AG10803 (cell line): ENCODE data around the gene HAVCR1.
"Not testable (repeated sequence)": the region's sequence is repeated elsewhere in the genome, so short reads cannot be mapped to it uniquely, and the experiment has no call there.

Experiments
- DNase-seq: peaks from one replicate; pipeline ENCODE4 v3.0.0; 2010; ENCODE audit warnings: low read depth
- H3K4me3 ChIP-seq: 2 replicates; pipeline ENCODE4 v1.5.1; 2011; ENCODE audit warnings: mild to moderate bottlenecking, low read length, control low read depth
- CTCF ChIP-seq: conservative IDR thresholded peaks from 2 replicates; pipeline ENCODE4 v1.5.1; 2011; ENCODE audit warnings: mild to moderate bottlenecking, low read length, control low read depth, inconsistent platforms

Gene HAVCR1

DNA sequence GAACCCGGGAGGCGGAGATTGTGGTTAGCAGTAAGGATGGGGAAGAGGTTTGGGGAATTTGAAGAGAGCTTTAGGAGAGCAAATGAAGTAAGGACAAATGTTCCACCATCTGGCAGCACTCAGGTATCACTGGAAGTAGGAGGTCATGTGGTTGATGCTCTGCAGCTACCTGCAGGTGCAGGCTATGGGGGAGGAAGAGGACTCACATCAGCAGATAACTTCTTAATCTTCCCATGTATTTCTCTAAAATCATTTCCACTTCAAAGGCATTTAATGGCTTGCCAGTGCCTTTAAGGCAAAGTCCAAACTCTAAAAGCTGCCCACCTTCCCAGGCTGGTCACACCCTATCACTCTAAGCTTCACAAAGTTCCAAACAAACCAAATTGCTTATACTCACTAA, 8.1 kb upstream of the HAVCR1 start:
- no peak overlapping the region for H3K4me3 ChIP-seq
- TF ChIP-seq CTCF: no peak
- no peak for DNase-seq

GRCh38 chr5:157066080-157066479, 7.2 kb upstream of the HAVCR1 start:
- DNase-seq: no peak
- H3K4me3 ChIP-seq: no peak overlapping the region
- TF ChIP-seq CTCF: no peak

- no peak for TF ChIP-seq CTCF
- no peak for DNase-seq
- H3K4me3 ChIP-seq: no peak overlapping the region
These were observed 5.0 kb upstream of the HAVCR1 start for GRCh38 chr5:157063776-157064430.

DNA sequence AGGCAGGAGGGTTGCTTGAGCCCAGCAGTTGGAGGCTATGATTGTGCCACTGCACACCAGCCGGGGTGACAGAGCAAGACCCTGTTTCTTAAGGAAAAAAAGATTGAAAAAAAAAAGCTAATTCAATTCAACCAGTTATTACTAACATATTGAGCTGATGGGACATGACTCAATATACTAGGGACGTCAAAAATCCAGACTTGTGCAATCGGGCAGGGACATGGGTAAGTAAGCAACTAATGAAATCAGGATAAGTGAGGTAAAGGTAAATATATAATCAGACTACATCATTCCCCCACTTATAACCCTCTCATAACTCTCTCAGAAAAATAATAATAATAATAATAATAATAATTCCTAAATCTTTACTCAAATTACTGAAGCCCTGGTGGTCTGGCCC, 975 bp upstream of the HAVCR1 start:
- no peak overlapping the region for H3K4me3 ChIP-seq
- DNase-seq: peak; percentile 36
- no peak for TF ChIP-seq CTCF

GRCh38 chr5:157057459-157058370, 1.2 kb downstream of the HAVCR1 start:
- TF ChIP-seq CTCF: no peak
- no peak for DNase-seq
- H3K4me3 ChIP-seq: no peak overlapping the region

GRCh38 chr5:157056848-157057247, 2.1 kb downstream of the HAVCR1 start:
- DNase-seq, H3K4me3 ChIP-seq: not testable (repeated sequence)

- no peak overlapping the region for H3K4me3 ChIP-seq
- TF ChIP-seq CTCF: no peak
- no peak for DNase-seq
These were observed 7.2 kb downstream of the HAVCR1 start for GRCh38 chr5:157051604-157052245.
